Esophagus squamous epithelium (tissue), 5 donors: Measurements from ENCODE around the gene IFT122. TPM values are rescaled to one million over a fixed set of nuclear protein-coding genes. Genes with fewer than 3 reads are reported as not detected.
A peak's percentile ranks its signal among the peaks of the same experiment; 100 is the strongest.

Source experiments
- DNase-seq: peaks from one replicate; lab custom pipeline; 2025; lab: John Stamatoyannopoulos, UW
- H3K27ac ChIP-seq, 4 donors: fragments of 200-600 bp; sonication (generic); one replicate each; pipeline ENCODE4 v1.5.1; 2016 to 2019; ENCODE audit warnings: mild to moderate bottlenecking in 1 of 4
- H3K27me3 ChIP-seq, 4 donors: fragments of 200-600 bp; sonication (generic); 1 replicate in 3 of 4; 2 replicates in 1 of 4; pipeline versions ENCODE4 v1.5.1 to v1.6.0; 2017 to 2021; ENCODE audit warnings: antibody characterized with exemption in 1 of 4
- H3K36me3 ChIP-seq, 3 donors: fragments of 200-600 bp; sonication (generic); one replicate each; pipeline ENCODE4 v1.5.1; 2016 to 2019
- H3K4me1 ChIP-seq, 3 donors: fragments of 200-600 bp; sonication (generic); one replicate each; pipeline ENCODE4 v1.5.1; 2017 to 2019
- H3K4me3 ChIP-seq, 4 donors: fragments of 200-600 bp; sonication (generic); 1 replicate in 3 of 4; 2 replicates in 1 of 4; pipeline ENCODE4 v1.5.1; 2016 to 2019; ENCODE audit warnings: mild to moderate bottlenecking in 2 of 4, moderate library complexity in 1 of 4
- H3K9me3 ChIP-seq, 3 donors: fragments of 200-600 bp; sonication (generic); one replicate each; pipeline ENCODE4 v1.5.1; 2016 to 2019
- POLR2A ChIP-seq, 4 donors: fragments of 450-650 bp; IDR thresholded peaks; one replicate each; pipeline ENCODE4 v1.6.1; 2017; ENCODE audit warnings: antibody characterized with exemption in 4 of 4, mild to moderate bottlenecking in 4 of 4, moderate library complexity in 3 of 4
- WGBS, 2 donors: methylation state at CpG; one replicate each; pipeline ENCODE4 v1.1.5; 2018; 5-methylcytosine and 5-hydroxymethylcytosine counted together
- intact Hi-C: fragments of 100-400 bp; cut with DNase I; formaldehyde crosslinking; loops from one replicate; pipeline ENCODE4 v1.15.0; 2022
- total RNA-seq, 4 donors: library from RNA; depleted of rRNA; stranded (reverse); fragments of >200 nt; gene quantifications; one replicate each; pipeline ENCODE4 v1.1.0, GENCODE V29; 2016
- TF ChIP-seq, protein P1 (sequence below), 6 experiments: fragments of 450-650 bp in 4 of 6; fragments of 200-600 bp in 2 of 6; sonication (generic) in 2 of 6; IDR thresholded peaks; one replicate each; pipeline ENCODE4 v1.5.1; 2016 to 2019; ENCODE audit warnings: antibody characterized with exemption in 6 of 6, mild to moderate bottlenecking in 4 of 6, moderate library complexity in 4 of 6
- donor health status: DM: yes; HTN: yes; CAD: no.

The IFT122 gene
- total RNA-seq, 4 donors from 2014 or later: 6.0 to 26.5 (median 11.5) TPM

DNA sequence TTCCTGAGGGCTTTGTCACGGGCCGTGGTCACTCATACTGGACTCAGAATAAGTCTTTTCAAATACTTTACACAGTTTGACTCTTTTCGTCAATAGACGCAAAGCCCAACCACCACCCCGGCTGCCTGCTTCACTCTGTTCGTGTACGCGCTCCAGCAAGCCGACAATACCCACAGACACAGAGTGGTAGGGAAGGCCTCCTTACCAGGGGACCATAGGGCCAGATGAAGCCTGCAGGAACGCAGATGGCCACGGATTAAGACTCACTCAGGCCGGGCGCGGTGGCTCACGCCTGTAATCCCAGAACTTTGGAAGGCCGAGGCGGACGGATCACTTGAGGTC, 41.2 kb upstream of the IFT122 start:
- Histone ChIP-seq H3K27ac (peak overlapping the region; percentile 84 to 94 (median 89)), H3K27me3 (no peaks in the 10 kb centered on the region), H3K4me3 (peak overlapping the region; percentile 72 to 84 (median 80)), H3K36me3 (peaks cover 0 to 23% (median 0%) of the 10 kb centered on the region in 3 donors), H3K4me1 (peaks cover 0 to 58% (median 14%) of the 10 kb centered on the region in 3 donors), H3K9me3 (no peaks in the 10 kb centered on the region)
- intact Hi-C loops: no loop called here
- no peak for DNase-seq
- TF ChIP-seq, protein P1, sequence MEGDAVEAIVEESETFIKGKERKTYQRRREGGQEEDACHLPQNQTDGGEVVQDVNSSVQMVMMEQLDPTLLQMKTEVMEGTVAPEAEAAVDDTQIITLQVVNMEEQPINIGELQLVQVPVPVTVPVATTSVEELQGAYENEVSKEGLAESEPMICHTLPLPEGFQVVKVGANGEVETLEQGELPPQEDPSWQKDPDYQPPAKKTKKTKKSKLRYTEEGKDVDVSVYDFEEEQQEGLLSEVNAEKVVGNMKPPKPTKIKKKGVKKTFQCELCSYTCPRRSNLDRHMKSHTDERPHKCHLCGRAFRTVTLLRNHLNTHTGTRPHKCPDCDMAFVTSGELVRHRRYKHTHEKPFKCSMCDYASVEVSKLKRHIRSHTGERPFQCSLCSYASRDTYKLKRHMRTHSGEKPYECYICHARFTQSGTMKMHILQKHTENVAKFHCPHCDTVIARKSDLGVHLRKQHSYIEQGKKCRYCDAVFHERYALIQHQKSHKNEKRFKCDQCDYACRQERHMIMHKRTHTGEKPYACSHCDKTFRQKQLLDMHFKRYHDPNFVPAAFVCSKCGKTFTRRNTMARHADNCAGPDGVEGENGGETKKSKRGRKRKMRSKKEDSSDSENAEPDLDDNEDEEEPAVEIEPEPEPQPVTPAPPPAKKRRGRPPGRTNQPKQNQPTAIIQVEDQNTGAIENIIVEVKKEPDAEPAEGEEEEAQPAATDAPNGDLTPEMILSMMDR (IDR thresholded peaks at IDR 0.05): no peak
- no peak for TF ChIP-seq POLR2A (IDR thresholded peaks at IDR 0.05)
- WGBS, 2 donors: 0 to 1% methylated on average over 17 to 18 of the region's 18 CpGs

DNA sequence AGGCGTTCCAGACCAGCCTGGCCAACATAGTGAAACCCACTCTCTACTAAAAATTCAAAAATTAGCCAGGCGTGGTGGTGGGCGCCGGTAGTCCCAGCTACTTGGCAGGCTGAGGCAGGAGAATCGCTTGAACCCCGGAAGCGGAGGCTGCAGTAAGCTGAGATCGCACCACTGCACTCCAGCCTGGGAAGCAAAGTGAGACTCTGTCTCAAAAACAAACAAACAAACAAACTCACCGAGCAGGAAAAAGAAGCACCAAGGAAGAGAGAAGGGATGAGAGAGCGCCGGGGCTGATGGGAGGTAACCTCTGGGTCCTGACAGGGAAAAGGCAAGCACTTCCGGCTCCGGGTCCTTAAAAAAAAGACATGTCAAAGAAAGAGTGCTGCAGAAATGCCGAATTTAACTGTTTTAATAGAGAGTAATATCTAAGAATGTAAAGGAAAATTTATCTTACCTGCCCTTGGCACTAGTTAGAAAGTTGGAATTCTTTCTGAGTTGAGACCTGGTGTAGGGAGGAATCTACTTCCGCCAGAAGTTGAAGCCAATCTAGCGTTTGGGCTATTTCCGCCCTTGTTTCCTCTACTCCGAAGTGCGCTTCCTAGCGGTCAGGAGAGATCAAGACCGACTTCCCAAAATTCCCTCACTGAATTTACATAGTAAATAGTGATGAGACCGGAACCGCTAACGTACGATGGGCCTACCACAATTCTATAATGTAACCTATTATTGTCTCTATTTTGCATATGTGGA, 40.7 kb upstream of the IFT122 start:
- Histone ChIP-seq H3K9me3 (no peaks in the 10 kb centered on the region), H3K36me3 (peaks cover 0 to 22% (median 0%) of the 10 kb centered on the region in 3 donors), H3K27me3 (no peaks in the 10 kb centered on the region), H3K4me3 (peak overlapping the region; percentile 72 to 84 (median 80)), H3K4me1 (peaks cover 0 to 53% (median 14%) of the 10 kb centered on the region in 3 donors), H3K27ac (peak overlapping the region; percentile 84 to 94 (median 89))
- intact Hi-C loops: no loop called here
- 1% methylated on average over 25 of the region's 25 CpGs for WGBS, 2 donors
- TF ChIP-seq, protein P1 (IDR thresholded peaks at IDR 0.05): peak; percentile 61 to 89 (median 74)
- TF ChIP-seq POLR2A (IDR thresholded peaks at IDR 0.05): no peak
- peak; percentile 22 for DNase-seq

DNA sequence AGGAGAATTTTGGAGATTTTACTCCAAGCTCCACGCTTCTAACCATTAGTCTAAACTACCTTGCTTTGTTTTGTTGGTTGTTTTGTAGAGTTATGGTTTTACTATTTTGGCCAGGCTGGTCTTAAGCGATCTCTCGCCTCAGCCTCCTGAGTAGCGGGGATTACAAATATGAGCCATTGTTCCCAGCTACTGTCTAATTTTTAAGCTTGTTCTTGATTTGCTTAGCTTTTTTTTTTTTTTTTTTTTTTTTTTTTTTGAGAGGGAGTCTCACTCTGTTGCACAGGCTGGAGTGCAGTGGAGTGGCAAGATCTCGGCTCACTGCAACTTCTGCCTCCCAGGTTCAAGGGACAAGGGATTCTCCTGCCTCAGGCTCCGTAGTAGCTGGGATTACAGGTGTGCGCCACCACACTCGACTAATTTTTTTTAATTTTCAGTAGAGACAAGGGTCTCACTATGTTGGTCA, 40.1 kb upstream of the IFT122 start:
- Histone ChIP-seq H3K27ac (peak overlapping the region; percentile 84 to 94 (median 89)), H3K9me3 (no peaks in the 10 kb centered on the region), H3K4me1 (peaks cover 0 to 47% (median 14%) of the 10 kb centered on the region in 3 donors), H3K4me3 (peak overlapping the region in 3 of 4 donors; percentile 79 to 84 (median 82)), H3K27me3 (no peaks in the 10 kb centered on the region), H3K36me3 (peaks cover 0 to 22% (median 0%) of the 10 kb centered on the region in 3 donors)
- no peak for DNase-seq
- TF ChIP-seq, protein P1 (IDR thresholded peaks at IDR 0.05): peak in 1 of 6 experiments; percentile 3
- TF ChIP-seq POLR2A (IDR thresholded peaks at IDR 0.05): no peak
- WGBS, 2 donors: 40 to 49% methylated on average over 7 to 8 of the region's 8 CpGs
- intact Hi-C loops: no loop called here

DNA sequence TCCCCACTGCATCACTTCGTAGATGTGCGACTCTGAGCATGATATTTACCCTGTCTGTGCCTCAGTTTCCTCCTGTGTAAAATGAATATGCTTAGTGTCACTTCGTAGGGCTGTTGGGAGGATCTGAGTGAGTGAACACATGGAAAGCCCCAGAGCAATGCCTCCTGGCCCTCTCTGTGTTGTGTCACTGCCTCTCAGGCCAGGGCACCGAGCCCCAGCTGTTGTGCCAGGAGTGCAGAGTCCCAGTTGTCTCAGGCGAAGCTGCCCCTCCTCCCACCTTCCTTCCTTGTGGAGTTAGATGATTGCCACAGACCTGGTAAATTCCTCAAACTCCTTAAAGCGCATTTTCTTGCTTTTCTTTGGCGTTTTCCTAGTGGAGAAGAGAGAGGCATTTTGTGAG, 37.8 kb upstream of the IFT122 start:
- 70 to 72% methylated on average over 4 to 7 of the region's 7 CpGs for WGBS, 2 donors
- intact Hi-C loops: no loop called here
- TF ChIP-seq, protein P1 (IDR thresholded peaks at IDR 0.05): no peak
- no peak for TF ChIP-seq POLR2A (IDR thresholded peaks at IDR 0.05)

DNA sequence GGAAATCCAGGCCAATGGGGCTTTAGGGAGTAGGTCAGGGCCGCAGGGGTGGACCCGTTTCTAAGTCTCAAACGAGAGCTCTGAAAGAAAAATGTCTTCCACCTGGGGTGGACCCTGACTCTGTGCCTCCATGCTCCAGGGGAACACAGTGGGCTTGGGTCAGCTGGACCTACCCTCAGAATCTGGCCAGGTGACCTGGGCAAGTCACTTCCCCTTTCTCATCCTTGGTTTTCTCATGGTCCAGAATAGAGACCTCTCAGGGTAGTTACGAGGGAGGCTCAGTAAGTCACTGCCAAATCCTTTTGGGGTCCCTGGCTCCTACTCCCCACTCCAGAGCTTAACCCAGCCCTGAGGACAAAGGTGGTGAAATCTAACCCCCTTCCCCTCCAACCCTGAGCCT, 37.4 kb upstream of the IFT122 start:
- H3K4me1 ChIP-seq: peaks cover 0 to 20% (median 8%) of the 10 kb centered on the region in 3 donors
- no peak overlapping the region for H3K4me3 ChIP-seq
- TF ChIP-seq, protein P1 (IDR thresholded peaks at IDR 0.05): no peak
- no peak for TF ChIP-seq POLR2A (IDR thresholded peaks at IDR 0.05)
- DNase-seq: no peak
- intact Hi-C loops: no loop called here
- H3K27me3 ChIP-seq: no peaks in the 10 kb centered on the region
- H3K36me3 ChIP-seq: no peaks in the 10 kb centered on the region
- no peak overlapping the region for H3K27ac ChIP-seq
- H3K9me3 ChIP-seq: no peaks in the 10 kb centered on the region
- 95 to 100% methylated on average over 3 to 4 of the region's 4 CpGs for WGBS, 2 donors

More for the DNA sequence above, 37.8 kb upstream of the IFT122 start:
- no peaks in the 10 kb centered on the region for H3K9me3 ChIP-seq
- H3K27ac ChIP-seq: no peak overlapping the region
- H3K36me3 ChIP-seq: peaks cover 0 to under 1% (median 0%) of the 10 kb centered on the region in 3 donors
- no peak for DNase-seq
- peaks cover 0 to 24% (median 12%) of the 10 kb centered on the region in 3 donors for H3K4me1 ChIP-seq
- no peaks in the 10 kb centered on the region for H3K27me3 ChIP-seq
- H3K4me3 ChIP-seq: no peak overlapping the region
